ENCODE measurements around the gene CANT1. TPM values are rescaled to one million over a fixed set of nuclear protein-coding genes. Genes with fewer than 3 reads are reported as not detected.

CANT1 gene
- total RNA-seq, 1 experiment from 2014 or later: 62.5 TPM

DNA sequence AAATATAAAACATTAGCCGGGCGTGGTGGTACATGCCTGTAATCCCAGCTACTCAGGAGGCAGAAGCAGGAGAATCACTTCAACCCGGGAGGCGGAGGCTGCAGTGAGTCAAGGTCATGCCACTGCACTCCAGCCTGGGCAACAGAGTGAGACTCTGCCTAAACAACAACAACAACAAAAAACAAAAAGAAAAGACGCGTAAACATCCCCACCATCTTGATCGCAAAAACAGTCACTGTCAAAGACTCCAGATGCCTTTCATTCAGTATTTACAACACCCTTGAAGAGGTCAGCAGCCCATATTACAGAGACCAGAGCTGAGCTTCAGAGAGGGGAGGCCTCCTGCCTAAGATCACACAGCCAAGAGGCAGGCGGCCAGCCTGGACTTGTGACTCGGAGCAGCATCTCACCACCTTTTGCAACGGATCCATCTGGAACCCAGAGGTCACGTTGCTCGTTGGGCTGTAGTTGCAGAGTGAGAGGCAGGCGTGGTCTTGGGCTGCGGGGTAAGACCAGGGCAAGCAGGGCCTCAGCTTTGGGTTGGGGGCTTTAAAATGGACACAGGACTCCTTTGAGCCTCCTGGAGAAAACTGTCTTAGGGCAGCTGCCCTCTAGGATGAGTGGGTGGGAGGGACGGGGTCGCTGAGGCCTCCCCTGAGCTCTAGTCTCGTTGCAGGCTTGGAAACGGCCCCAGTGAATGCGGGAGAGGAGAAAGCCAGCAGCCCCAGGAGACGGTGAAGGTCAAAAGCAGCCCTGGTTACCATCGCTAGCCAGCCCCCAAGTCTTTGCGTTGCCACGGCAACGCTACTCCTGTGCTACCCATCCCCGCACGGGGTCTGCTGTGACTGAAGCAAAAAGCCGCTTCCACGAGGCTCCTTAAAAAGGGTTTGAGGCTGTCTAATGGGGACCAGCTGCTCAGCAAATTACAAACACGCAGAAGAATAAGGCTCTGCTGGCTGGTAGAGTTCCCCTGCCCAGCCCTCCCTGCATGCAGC lies 55.9 kb downstream of the CANT1 start:
- H3K4me3 Mint-ChIP-seq (ENCODE audit: unreplicated experiment): no peak overlapping the region
- peaks cover 5% of the 10 kb centered on the region for H3K36me3 Mint-ChIP-seq (ENCODE audit: insufficient read depth, unreplicated experiment)
- H3K4me1 Mint-ChIP-seq (ENCODE audit: insufficient read depth, unreplicated experiment): no peaks in the 10 kb centered on the region
- POLR2A ChIA-PET: interaction anchor here (0.7 to 1.4 kb wide), 2 partner anchors 17 to 88 kb away, joined by 3 to 9 read pairs; no protein-coding TSS in a partner anchor
- intact Hi-C loops (cut with micrococcal nuclease): no loop called here
- no TSS peak for BruUV-seq (replicated peaks)
- no peak overlapping the region for H3K27ac Mint-ChIP-seq (ENCODE audit: low read depth, unreplicated experiment)
- H3K27me3 Mint-ChIP-seq (ENCODE audit: insufficient read depth, unreplicated experiment): no peaks in the 10 kb centered on the region
- no peak for DNase-seq (ENCODE audit: unreplicated experiment)
- CTCF ChIA-PET: interaction anchor here (0.7 kb wide), 1 partner anchor 18 kb away, joined by 3 read pairs; no protein-coding TSS in a partner anchor
- TF ChIP-seq, protein P1, sequence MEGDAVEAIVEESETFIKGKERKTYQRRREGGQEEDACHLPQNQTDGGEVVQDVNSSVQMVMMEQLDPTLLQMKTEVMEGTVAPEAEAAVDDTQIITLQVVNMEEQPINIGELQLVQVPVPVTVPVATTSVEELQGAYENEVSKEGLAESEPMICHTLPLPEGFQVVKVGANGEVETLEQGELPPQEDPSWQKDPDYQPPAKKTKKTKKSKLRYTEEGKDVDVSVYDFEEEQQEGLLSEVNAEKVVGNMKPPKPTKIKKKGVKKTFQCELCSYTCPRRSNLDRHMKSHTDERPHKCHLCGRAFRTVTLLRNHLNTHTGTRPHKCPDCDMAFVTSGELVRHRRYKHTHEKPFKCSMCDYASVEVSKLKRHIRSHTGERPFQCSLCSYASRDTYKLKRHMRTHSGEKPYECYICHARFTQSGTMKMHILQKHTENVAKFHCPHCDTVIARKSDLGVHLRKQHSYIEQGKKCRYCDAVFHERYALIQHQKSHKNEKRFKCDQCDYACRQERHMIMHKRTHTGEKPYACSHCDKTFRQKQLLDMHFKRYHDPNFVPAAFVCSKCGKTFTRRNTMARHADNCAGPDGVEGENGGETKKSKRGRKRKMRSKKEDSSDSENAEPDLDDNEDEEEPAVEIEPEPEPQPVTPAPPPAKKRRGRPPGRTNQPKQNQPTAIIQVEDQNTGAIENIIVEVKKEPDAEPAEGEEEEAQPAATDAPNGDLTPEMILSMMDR (IDR thresholded peaks at IDR 0.05; ENCODE audit: unreplicated experiment): no peak
- peaks cover 9% of the 10 kb centered on the region for H3K9me3 Mint-ChIP-seq (ENCODE audit: unreplicated experiment)

DNA sequence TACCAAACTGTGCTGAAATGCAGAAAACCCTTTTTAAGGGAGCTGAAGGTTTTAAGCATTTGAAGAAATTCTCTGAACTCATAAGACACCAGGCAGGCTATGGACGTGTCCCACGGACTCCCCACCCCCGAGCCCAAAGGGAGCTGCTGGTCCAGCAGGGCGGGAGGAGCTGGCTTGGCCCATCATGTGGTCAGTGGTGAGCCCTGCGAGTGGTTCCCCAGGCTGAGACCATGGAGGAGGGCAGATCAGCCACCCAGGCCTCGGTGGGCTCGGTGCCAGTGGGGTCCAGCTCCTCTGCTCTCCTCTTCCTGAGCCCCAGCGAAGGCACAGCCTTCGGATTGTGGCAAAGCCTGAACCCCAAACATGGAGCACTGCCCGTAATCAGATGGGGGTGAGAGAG lies 56.9 kb downstream of the CANT1 start:
- H3K4me3 Mint-ChIP-seq (ENCODE audit: unreplicated experiment): no peak overlapping the region
- no peak for DNase-seq (ENCODE audit: unreplicated experiment)
- no peaks in the 10 kb centered on the region for H3K27me3 Mint-ChIP-seq (ENCODE audit: insufficient read depth, unreplicated experiment)
- no TSS peak for BruUV-seq (replicated peaks)
- no peaks in the 10 kb centered on the region for H3K4me1 Mint-ChIP-seq (ENCODE audit: insufficient read depth, unreplicated experiment)
- intact Hi-C loops (cut with micrococcal nuclease): no loop called here
- no peak overlapping the region for H3K27ac Mint-ChIP-seq (ENCODE audit: low read depth, unreplicated experiment)
- peaks cover 5% of the 10 kb centered on the region for H3K36me3 Mint-ChIP-seq (ENCODE audit: insufficient read depth, unreplicated experiment)
- ChIA-PET CTCF (interaction anchor here (0.7 kb wide), 1 partner anchor 19 kb away, joined by 3 read pairs; no protein-coding TSS in a partner anchor), POLR2A (interaction anchor here (1.4 kb wide), 1 partner anchor 87 kb away, joined by 9 read pairs; no protein-coding TSS in a partner anchor)
- TF ChIP-seq, protein P1 (IDR thresholded peaks at IDR 0.05; ENCODE audit: unreplicated experiment): no peak
- peaks cover 9% of the 10 kb centered on the region for H3K9me3 Mint-ChIP-seq (ENCODE audit: unreplicated experiment)

DNA sequence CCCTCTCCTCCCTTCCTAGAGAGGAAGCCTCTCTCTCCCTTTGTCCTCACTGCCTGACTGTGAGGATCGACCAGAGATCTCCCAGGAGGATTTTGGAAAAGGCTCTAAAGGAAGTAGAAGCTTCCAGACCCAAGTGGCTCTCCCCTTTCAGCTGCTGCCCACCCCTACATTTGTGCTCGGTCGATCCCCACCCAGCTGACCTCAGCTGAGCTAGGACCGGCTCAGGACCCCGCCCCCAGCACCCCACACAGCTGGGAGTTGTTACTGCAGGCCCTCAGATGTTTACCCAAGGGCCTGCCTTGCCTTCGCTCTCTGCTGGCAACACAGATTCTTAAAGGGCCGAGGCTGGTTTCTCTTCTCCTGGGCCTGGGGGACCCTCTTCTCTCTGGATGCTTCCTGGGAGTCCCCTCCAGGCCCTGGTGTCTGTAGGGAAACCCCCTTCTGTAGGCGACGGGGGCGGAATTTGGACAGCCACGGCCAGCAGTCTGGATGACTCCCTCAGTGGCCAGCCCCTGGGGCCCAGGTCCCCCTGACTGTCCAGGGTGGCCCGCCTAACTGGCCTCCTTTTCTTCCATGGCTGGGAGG lies 57.5 kb downstream of the CANT1 start:
- ChIA-PET POLR2A (no interaction called here), CTCF (interaction anchor here (0.6 to 1.3 kb wide), 3 partner anchors 19 to 1180 kb away, joined by 3 to 4 read pairs (median 3); no protein-coding TSS in a partner anchor)
- no peak for DNase-seq (ENCODE audit: unreplicated experiment)
- intact Hi-C loops (cut with micrococcal nuclease): no loop called here
- peaks cover 9% of the 10 kb centered on the region for H3K9me3 Mint-ChIP-seq (ENCODE audit: unreplicated experiment)
- BruUV-seq (replicated peaks): no TSS peak
- H3K27me3 Mint-ChIP-seq (ENCODE audit: insufficient read depth, unreplicated experiment): no peaks in the 10 kb centered on the region
- H3K4me3 Mint-ChIP-seq (ENCODE audit: unreplicated experiment): no peak overlapping the region
- TF ChIP-seq, protein P1 (IDR thresholded peaks at IDR 0.05; ENCODE audit: unreplicated experiment): no peak
- peaks cover 5% of the 10 kb centered on the region for H3K36me3 Mint-ChIP-seq (ENCODE audit: insufficient read depth, unreplicated experiment)
- H3K27ac Mint-ChIP-seq (ENCODE audit: low read depth, unreplicated experiment): no peak overlapping the region
- no peaks in the 10 kb centered on the region for H3K4me1 Mint-ChIP-seq (ENCODE audit: insufficient read depth, unreplicated experiment)

DNA sequence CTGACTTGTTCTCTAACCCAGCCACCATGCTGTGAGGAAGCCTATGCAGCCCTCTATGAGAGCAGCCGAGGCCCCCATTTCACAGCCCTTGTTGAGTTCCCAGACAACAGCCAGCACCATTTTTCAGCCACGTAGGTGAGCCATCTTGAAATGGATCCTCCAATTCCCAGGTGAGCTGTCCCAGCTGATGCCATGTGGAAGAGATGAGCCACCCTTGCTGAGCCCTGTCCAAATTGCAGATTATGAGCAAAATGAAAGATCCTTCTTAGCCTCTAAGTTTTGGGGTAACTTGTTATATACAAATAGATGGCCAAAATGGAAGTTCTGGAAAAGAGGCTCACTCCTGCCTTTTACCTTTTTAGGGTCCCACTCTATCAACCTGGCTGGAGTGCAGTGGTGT lies 58.7 kb downstream of the CANT1 start:
- DNase-seq (ENCODE audit: unreplicated experiment): no peak
- TF ChIP-seq, protein P1 (IDR thresholded peaks at IDR 0.05; ENCODE audit: unreplicated experiment): no peak
- BruUV-seq (replicated peaks): no TSS peak
- intact Hi-C loops (cut with micrococcal nuclease): no loop called here
- H3K4me1 Mint-ChIP-seq (ENCODE audit: insufficient read depth, unreplicated experiment): peaks cover 5% of the 10 kb centered on the region
- peaks cover 5% of the 10 kb centered on the region for H3K36me3 Mint-ChIP-seq (ENCODE audit: insufficient read depth, unreplicated experiment)
- no peaks in the 10 kb centered on the region for H3K27me3 Mint-ChIP-seq (ENCODE audit: insufficient read depth, unreplicated experiment)
- no peak overlapping the region for H3K4me3 Mint-ChIP-seq (ENCODE audit: unreplicated experiment)
- ChIA-PET CTCF (no interaction called here), POLR2A (no interaction called here)
- H3K9me3 Mint-ChIP-seq (ENCODE audit: unreplicated experiment): peaks cover 9% of the 10 kb centered on the region
- no peak overlapping the region for H3K27ac Mint-ChIP-seq (ENCODE audit: low read depth, unreplicated experiment)

All from MCF 10A (cell line).